GM19468 (cell line): Measurements from ENCODE around the gene RGS7.
A peak's percentile ranks its signal among the peaks of the same experiment; 100 is the strongest.

ENCODE experiments used
- ATAC-seq: cut with Tn5 transposase; IDR thresholded peaks from one replicate; pipeline ENCODE4 v1.9.1; 2021; ENCODE audit warnings: mild to moderate bottlenecking, moderate library complexity, moderate number of reproducible peaks; ENCODE audit not compliant: unreplicated experiment; ENCODE audit errors: extremely low read depth

Gene RGS7

DNA sequence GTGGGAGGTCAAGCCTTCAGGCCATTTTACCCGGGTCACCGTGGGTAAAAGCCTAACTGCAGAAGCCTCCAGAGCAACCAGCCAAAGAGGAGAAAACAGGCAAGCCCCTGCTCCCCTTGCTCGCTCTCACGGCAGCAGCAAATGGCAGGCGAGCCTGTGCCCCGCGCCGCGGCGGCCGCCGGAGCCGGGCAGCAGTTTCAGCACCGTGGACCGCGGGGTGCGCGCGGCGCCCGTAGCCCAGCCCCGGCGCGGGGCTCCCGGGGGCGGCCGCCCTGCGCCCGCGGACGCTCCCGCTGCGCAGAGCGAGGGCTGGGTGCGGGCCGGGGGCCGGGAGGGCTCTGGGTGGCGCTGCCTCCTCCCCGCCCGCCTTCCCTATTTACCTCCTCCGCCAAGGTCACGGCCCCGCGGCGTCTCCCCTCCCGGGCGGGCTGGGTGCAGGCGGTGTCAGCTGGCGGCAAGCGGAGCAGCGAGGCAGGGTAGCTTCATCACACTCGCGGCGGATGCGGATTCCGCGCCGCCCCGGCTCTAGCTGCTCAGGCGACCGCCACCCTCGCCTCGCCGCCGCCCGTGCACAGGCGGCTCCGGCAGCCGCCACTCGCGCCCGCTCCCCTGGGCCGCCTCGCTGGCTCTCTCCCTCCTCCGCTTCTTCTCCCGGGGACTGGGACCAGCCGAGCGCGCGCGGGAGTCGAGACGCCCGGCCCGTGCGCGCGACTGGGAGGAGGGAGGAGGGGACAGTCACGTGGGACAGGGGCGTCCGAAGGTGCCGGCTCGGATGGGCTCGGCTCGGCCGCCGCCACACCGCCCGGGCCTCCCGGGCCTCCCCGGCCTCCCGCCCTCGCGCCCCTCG, at the start of gene RGS7:
Gene RGS7 (minus strand): TSS at position 687 of the 847 bp plus-strand sequence.
- peak; percentile 33 for ATAC-seq

- ATAC-seq: no peak
These were observed 49.4 kb upstream of the RGS7 start for GRCh38 chr1:241406421-241406820.

DNA sequence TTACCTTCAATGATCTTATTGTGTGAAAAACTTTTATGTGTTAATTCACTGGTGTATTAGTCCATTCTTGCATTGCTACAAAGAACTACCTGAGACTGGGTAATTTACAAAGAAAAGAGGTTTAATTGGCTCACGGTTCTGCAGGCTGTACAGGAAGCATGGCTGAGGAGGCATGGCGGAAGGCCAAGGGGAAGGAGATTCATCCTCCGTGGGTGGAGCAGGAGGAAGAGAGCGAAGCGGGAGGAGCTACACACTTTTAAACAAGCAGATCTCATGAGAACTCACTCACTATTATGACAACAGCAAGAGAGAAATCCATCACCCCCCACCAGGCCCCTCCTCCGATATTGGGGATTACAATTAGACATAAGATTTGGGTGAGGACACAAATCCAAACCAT, 44.2 kb upstream of the RGS7 start:
- no peak for ATAC-seq

GRCh38 chr1:241396747-241397681, 40.0 kb upstream of the RGS7 start:
- ATAC-seq: no peak

DNA sequence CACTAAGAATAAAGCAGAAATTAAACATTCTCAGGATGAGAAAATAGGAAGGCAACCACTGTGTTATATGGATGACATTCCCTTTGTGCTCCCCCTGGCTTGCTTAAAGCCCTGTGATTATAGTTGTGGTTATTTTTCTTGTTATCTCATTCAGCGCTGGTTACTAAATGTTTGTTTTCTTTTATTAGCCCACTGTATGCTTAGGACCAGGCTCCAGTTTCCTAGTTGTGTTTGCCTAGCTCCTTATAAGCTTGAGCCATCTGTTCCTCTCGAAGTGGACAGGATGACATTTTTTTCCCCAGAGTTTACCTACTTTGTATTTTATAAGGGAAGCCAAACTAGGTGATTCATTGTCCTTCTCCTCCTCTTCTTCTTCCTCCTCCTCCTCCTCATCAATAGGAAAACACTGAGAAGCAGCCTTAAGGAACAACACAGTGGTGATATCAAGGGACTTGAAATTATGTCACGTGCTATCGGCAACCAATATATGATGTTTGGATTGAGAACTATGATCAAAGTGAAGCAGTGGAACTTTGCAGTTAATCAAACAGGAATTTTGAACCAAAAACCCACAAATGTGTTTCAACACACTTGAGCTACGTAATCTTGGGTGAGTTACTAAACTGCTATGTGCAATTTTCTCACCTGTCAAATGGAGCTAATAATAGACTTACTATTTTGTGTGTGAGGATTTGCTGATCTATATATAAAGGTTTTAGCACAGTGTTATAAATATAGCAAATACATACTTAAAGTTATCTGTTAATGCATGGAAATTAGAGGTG, 35.1 kb upstream of the RGS7 start:
- no peak for ATAC-seq

GRCh38 chr1:241390526-241390925, 33.5 kb upstream of the RGS7 start:
- ATAC-seq: no peak

DNA sequence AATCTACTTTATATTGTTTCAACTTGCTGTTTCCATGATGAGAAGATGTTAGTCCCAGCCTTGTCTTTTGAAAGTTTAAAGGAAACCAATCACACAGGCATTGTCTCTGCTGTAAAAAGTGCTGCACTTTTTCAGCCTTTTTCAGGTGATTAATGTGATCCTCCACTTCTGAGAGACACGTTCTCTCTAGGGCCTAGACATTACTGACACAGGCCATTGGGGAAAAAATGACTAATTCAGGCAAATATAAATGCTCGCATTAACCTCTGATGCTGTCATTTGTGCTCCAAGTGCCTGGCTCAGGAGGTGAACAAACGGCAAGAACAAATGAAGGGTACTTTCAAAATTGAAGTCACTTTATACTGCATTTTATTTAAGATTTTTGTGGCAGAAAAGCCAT, 32.4 kb upstream of the RGS7 start:
- no peak for ATAC-seq

GRCh38 chr1:241387216-241387615, 30.2 kb upstream of the RGS7 start:
- ATAC-seq: no peak

- no peak for ATAC-seq
These were observed 19.7 kb upstream of the RGS7 start for GRCh38 chr1:241376701-241377100.

- ATAC-seq: no peak
These were observed 18.9 kb upstream of the RGS7 start for GRCh38 chr1:241375886-241376285.

- no peak for ATAC-seq
These were observed 9.2 kb upstream of the RGS7 start for GRCh38 chr1:241366196-241366595.

- no peak for ATAC-seq
These were observed 5.3 kb upstream of the RGS7 start for GRCh38 chr1:241362350-241362749.

- ATAC-seq: no peak
These were observed 648 bp upstream of the RGS7 start for GRCh38 chr1:241357366-241358340.

DNA sequence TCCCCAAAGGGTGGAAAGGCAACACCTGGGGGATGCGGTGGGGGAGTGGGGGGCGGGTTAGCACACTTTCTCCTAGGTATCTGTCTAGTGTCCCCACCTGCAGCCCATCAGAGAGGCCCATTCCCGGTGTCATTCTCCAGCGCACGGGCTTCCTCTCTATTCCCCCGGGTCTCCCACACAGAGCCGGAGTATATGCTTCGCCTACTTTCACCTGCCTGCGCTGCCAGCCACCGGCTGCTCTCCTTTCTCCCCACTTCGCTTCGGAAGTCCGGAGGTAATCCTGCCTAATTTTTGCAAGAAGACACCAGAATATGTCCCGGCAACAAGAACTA, 852 bp downstream of the RGS7 start:
- ATAC-seq: no peak

DNA sequence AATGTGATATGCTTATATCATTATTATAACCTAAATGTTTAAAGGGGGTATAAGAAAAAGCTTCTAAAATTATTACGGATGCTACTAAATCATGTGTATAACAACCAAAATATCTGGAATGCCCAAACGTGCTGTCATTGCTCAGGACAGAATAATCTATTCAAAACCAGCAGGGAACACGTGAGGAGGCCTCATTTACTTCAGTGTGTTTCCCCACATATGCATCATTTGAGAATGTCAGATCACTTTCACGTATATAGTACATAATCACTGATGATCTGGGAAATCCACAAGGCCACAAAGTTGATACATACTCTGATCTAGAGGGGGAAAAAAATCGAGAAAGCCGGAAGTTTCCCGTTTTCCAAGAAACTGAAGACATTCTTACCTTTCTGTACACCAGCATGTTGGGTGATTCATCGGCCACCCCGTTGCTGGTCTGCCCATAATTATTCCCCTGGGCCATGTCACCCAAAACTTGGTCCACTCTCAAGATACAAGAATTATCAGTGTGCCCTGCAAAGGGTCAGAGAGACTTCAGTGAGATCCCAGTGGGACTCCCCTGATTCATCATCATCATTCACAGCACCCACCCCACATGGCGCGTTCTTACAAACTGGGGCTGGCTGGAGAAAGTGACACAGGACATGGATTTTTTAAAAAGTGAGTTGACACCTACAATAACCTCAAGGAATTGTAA, 1.5 kb downstream of the RGS7 start:
- ATAC-seq: no peak

GRCh38 chr1:241352401-241352800, 4.6 kb downstream of the RGS7 start:
- no peak for ATAC-seq

- no peak for ATAC-seq
These were observed 5.2 kb downstream of the RGS7 start for GRCh38 chr1:241351841-241352240.

GRCh38 chr1:241343956-241344355, 13.0 kb downstream of the RGS7 start:
- no peak for ATAC-seq

DNA sequence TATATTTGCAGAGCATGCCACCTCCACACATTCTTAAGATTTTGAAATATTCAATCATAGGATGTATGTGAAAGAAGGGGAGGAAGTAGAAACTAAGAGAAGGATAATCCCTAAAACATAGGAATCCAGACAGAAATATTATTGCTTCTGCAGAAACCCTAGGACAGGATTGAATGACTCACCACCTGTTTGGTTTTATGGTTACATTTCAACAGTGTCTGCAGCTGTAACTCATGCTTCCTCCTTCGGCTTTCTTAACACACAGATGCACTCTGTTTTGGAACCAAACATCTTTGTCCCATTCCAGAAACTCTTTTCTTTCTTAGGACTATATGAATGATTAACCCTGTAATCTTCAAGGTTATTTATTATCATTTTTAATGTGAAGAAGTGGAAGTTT, 20.7 kb downstream of the RGS7 start:
- ATAC-seq: no peak
